Tibial nerve (tissue), 4 donors: ENCODE results near the gene MAP4K2. TPM values are rescaled to one million over a fixed set of nuclear protein-coding genes. Genes with fewer than 3 reads are reported as not detected.

ENCODE experiments used
- DNase-seq, 2 donors: peaks; one replicate each; pipeline ENCODE4 v3.0.0-alpha.2; 2019; ENCODE audit warnings: low spot score in 2 of 2
- H3K27ac ChIP-seq, 4 donors: fragments of 200-600 bp; sonication (generic) in 3 of 4; one replicate each; pipeline ENCODE4 v1.5.1; 2017 to 2019; ENCODE audit warnings: mild to moderate bottlenecking in 1 of 4
- H3K27me3 ChIP-seq, 2 donors: fragments of 200-600 bp; sonication (generic) in 1 of 2; one replicate each; pipeline versions ENCODE4 v1.5.1 to v1.6.0; 2017 to 2019
- H3K36me3 ChIP-seq, 3 donors: fragments of 200-600 bp; sonication (generic); one replicate each; pipeline ENCODE4 v1.5.1; 2018 to 2019
- H3K4me1 ChIP-seq, 4 donors: fragments of 200-600 bp; sonication (generic) in 3 of 4; one replicate each; pipeline ENCODE4 v1.5.1; 2017 to 2019
- H3K4me3 ChIP-seq, 4 donors: fragments of 200-600 bp; sonication (generic) in 3 of 4; one replicate each; pipeline ENCODE4 v1.5.1; 2017 to 2019; ENCODE audit warnings: mild to moderate bottlenecking in 1 of 4, moderate library complexity in 1 of 4
- H3K9me3 ChIP-seq, 4 donors: fragments of 200-600 bp; sonication (generic) in 3 of 4; one replicate each; pipeline ENCODE4 v1.5.1; 2017 to 2019
- EP300 ChIP-seq, 2 donors: sonication (generic); formaldehyde crosslinking; IDR thresholded peaks; one replicate each; pipeline ENCODE4 v1.6.1; 2017; ENCODE audit warnings: antibody characterized with exemption in 2 of 2, mild to moderate bottlenecking in 1 of 2
- POLR2A ChIP-seq, 2 donors: fragments of 450-650 bp; IDR thresholded peaks; one replicate each; pipeline ENCODE4 v1.6.1; 2017; ENCODE audit warnings: antibody characterized with exemption in 2 of 2, mild to moderate bottlenecking in 2 of 2, moderate library complexity in 2 of 2
- WGBS, 2 donors: methylation state at CpG; one replicate each; pipeline ENCODE4 v1.1.5; 2018; 5-methylcytosine and 5-hydroxymethylcytosine counted together
- total RNA-seq, 4 donors: library from RNA; depleted of rRNA; stranded (reverse); fragments of >200 nt; gene quantifications; one replicate each; pipeline ENCODE4 v1.1.0, GENCODE V29; 2016
- TF ChIP-seq, protein P1 (sequence below), 5 experiments: fragments of 200-600 bp in 3 of 5; fragments of 450-650 bp in 2 of 5; sonication (generic) in 3 of 5; IDR thresholded peaks; one replicate each; pipeline ENCODE4 v1.5.1; 2016 to 2019; ENCODE audit warnings: antibody characterized with exemption in 5 of 5, mild to moderate bottlenecking in 3 of 5, moderate library complexity in 2 of 5

The MAP4K2 gene
- total RNA-seq, 4 donors from 2014 or later = 10.6 to 22.2 (median 13.5) TPM

GRCh38 chr11:64837887-64838351 is 34.9 kb upstream of the MAP4K2 start:
- H3K27ac ChIP-seq = no peak overlapping the region

DNA sequence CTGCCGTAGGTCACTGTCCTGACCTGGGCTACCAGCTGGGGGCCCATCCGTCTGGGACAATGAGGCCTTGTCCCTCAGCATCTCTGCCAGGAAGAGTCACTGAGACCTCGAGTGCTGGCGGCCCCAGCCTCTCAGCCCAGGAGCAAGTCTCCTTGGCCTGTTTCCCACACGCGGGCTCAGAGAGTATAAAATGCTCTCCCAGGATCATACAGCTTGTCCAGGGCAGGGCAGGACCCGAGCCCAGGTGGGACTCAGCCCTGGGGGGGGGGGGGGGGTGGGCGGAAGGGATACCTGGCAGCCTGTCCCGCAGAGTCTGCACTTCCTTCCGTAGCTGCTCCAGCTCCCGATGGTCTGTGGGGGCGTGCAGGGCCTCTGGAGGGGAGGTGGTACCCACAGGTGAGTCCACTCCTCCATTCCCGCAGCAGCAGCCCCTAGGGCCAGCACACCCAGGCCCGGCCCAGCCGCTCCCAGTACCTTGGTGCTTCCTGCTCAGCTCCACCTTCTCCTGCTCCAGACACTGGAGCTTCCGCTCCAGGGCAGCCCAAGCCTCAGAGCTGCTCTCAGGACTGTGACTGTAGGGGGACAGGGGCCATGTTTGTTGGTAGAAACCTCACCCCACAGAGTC is 33.5 kb upstream of the MAP4K2 start:
- Histone ChIP-seq H3K9me3 (no peaks in the 10 kb centered on the region), H3K36me3 (no peaks in the 10 kb centered on the region), H3K4me1 (no peaks in the 10 kb centered on the region), H3K4me3 (no peak overlapping the region), H3K27me3 (no peaks in the 10 kb centered on the region), H3K27ac (no peak overlapping the region)
- TF ChIP-seq, protein P1, sequence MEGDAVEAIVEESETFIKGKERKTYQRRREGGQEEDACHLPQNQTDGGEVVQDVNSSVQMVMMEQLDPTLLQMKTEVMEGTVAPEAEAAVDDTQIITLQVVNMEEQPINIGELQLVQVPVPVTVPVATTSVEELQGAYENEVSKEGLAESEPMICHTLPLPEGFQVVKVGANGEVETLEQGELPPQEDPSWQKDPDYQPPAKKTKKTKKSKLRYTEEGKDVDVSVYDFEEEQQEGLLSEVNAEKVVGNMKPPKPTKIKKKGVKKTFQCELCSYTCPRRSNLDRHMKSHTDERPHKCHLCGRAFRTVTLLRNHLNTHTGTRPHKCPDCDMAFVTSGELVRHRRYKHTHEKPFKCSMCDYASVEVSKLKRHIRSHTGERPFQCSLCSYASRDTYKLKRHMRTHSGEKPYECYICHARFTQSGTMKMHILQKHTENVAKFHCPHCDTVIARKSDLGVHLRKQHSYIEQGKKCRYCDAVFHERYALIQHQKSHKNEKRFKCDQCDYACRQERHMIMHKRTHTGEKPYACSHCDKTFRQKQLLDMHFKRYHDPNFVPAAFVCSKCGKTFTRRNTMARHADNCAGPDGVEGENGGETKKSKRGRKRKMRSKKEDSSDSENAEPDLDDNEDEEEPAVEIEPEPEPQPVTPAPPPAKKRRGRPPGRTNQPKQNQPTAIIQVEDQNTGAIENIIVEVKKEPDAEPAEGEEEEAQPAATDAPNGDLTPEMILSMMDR (IDR thresholded peaks at IDR 0.05) = no peak
- no peak for TF ChIP-seq EP300 (IDR thresholded peaks at IDR 0.05)
- no peak for TF ChIP-seq POLR2A (IDR thresholded peaks at IDR 0.05)
- no peak for DNase-seq
- 84% methylated on average over 5 of the region's 16 CpGs; no CpG with 5 or more reads in 1 of the 2 donors for WGBS, 2 donors

More at GRCh38 chr11:64837887-64838351, 34.9 kb upstream of the MAP4K2 start:
- Histone ChIP-seq H3K4me1 (no peaks in the 10 kb centered on the region), H3K9me3 (no peaks in the 10 kb centered on the region), H3K36me3 (no peaks in the 10 kb centered on the region), H3K27me3 (no peaks in the 10 kb centered on the region), H3K4me3 (no peak overlapping the region)
- DNase-seq = no peak
- TF ChIP-seq, protein P1 (IDR thresholded peaks at IDR 0.05) = no peak
- TF ChIP-seq POLR2A (IDR thresholded peaks at IDR 0.05) = no peak
- no peak for TF ChIP-seq EP300 (IDR thresholded peaks at IDR 0.05)
- 89 to 92% methylated on average over 6 to 10 of the region's 10 CpGs for WGBS, 2 donors

- DNase-seq = no peak
- Histone ChIP-seq H3K4me1 (no peaks in the 10 kb centered on the region), H3K27me3 (no peaks in the 10 kb centered on the region), H3K9me3 (no peaks in the 10 kb centered on the region), H3K27ac (no peak overlapping the region), H3K4me3 (no peak overlapping the region), H3K36me3 (no peaks in the 10 kb centered on the region)
- WGBS, 2 donors = 87% methylated on average over 12 of the region's 17 CpGs; no CpG with 5 or more reads in 1 of the 2 donors
- TF ChIP-seq POLR2A (IDR thresholded peaks at IDR 0.05) (no peak), EP300 (IDR thresholded peaks at IDR 0.05) (no peak)
- TF ChIP-seq, protein P1 (IDR thresholded peaks at IDR 0.05) = no peak
Observed at GRCh38 chr11:64835616-64836447, 32.8 kb upstream of the MAP4K2 start.

DNA sequence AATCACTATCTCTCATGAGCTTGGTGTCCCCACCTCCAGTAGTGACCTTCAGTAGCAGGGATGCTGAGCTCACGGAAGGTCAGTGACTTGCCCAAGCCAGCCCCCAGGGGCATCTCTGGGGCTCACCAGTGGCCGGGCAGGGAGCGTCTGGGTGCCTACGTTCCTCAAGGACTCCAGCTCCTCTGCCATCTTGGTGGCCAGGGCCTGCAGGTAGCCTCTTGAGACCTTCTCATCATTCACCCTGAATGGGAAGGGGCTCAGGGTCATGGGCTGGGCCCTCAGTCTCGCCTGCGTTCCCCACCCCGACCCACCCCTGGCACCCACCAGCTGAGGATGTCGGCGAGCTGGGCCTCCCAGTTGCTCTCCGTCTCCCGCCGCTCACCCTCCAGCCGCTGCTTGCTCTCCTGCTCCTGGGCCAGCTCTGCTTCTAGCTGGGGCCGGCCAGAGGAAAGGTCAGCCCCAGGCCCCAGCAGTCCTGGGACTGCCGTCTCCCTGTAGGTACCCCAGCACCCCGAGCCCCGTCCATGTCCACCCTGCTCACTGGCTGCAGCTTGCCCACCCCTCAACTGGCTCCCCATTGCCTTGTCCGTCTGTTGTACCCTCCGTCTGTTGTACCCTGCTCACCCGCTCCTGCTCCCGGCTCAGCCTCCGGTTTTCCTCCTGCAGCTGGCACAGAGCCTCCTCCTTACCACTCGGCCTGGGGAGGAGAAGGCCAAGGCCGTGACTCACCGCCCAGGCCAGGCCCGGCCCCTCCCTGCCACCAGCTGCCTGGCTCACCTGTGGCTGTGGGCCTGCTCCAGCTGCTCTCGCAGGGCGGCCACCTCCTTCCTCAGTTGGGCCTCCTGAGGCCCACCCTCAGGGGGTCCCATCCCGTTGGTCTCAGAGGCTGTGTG is 32.0 kb upstream of the MAP4K2 start:
- Histone ChIP-seq H3K4me1 (no peaks in the 10 kb centered on the region), H3K36me3 (no peaks in the 10 kb centered on the region), H3K27me3 (no peaks in the 10 kb centered on the region), H3K4me3 (no peak overlapping the region), H3K27ac (no peak overlapping the region), H3K9me3 (no peaks in the 10 kb centered on the region)
- TF ChIP-seq POLR2A (IDR thresholded peaks at IDR 0.05) (no peak), EP300 (IDR thresholded peaks at IDR 0.05) (no peak)
- TF ChIP-seq, protein P1 (IDR thresholded peaks at IDR 0.05) = no peak
- 84 to 86% methylated on average over 29 of the region's 29 CpGs for WGBS, 2 donors
- DNase-seq = no peak
